ENCODE data around the gene HIVEP3. TPM values are rescaled to one million over a fixed set of nuclear protein-coding genes. Genes with fewer than 3 reads are reported as not detected.

Gene HIVEP3
- total RNA-seq, 4 donors from 2014 or later, result 5.3 to 17.3 (median 9.1) TPM

GRCh38 chr1:41830726-41831125 lies 88.0 kb downstream of the HIVEP3 start:
- WGBS, 2 donors, result 95 to 96% methylated on average over 3 of the region's 3 CpGs
- DNase-seq (ENCODE audit: low spot score in 2 of 2), result no peak
- intact Hi-C loops (cut with DNase I; ENCODE audit: low total_unique reads), result no loop called here
- no peak overlapping the region for H3K4me3 ChIP-seq (ENCODE audit: low read depth, poor library complexity, severe bottlenecking)
- TF ChIP-seq CTCF (IDR thresholded peaks at IDR 0.05) (no peak), POLR2A (IDR thresholded peaks at IDR 0.05) (no peak)

GRCh38 chr1:41827991-41828570 lies 90.6 kb downstream of the HIVEP3 start:
- DNase-seq (ENCODE audit: low spot score in 2 of 2), result no peak
- intact Hi-C loops (cut with DNase I; ENCODE audit: low total_unique reads), result no loop called here

GRCh38 chr1:41823471-41823870 lies 95.3 kb downstream of the HIVEP3 start:
- TF ChIP-seq POLR2A (IDR thresholded peaks at IDR 0.05) (no peak), CTCF (IDR thresholded peaks at IDR 0.05) (no peak)
- intact Hi-C loops (cut with DNase I; ENCODE audit: low total_unique reads), result no loop called here
- no peak overlapping the region for H3K4me3 ChIP-seq (ENCODE audit: low read depth, poor library complexity, severe bottlenecking)
- 26 to 35% methylated on average over 4 of the region's 4 CpGs for WGBS, 2 donors
- no peak for DNase-seq (ENCODE audit: low spot score in 2 of 2)

More at GRCh38 chr1:41827991-41828570, 90.6 kb downstream of the HIVEP3 start:
- TF ChIP-seq POLR2A (IDR thresholded peaks at IDR 0.05), result no peak
- TF ChIP-seq CTCF (IDR thresholded peaks at IDR 0.05), result no peak
- no peak overlapping the region for H3K4me3 ChIP-seq (ENCODE audit: low read depth, poor library complexity, severe bottlenecking)
- WGBS, 2 donors, result 47 to 63% methylated on average over 4 of the region's 4 CpGs

GRCh38 chr1:41822866-41823265 lies 95.9 kb downstream of the HIVEP3 start:
- DNase-seq (ENCODE audit: low spot score in 2 of 2), result no peak
- intact Hi-C loops (cut with DNase I; ENCODE audit: low total_unique reads), result no loop called here
- H3K4me3 ChIP-seq (ENCODE audit: low read depth, poor library complexity, severe bottlenecking), result no peak overlapping the region
- 75 to 80% methylated on average over 3 of the region's 3 CpGs for WGBS, 2 donors
- TF ChIP-seq POLR2A (IDR thresholded peaks at IDR 0.05), result no peak
- no peak for TF ChIP-seq CTCF (IDR thresholded peaks at IDR 0.05)

- no peak for TF ChIP-seq CTCF (IDR thresholded peaks at IDR 0.05)
- no peak for TF ChIP-seq POLR2A (IDR thresholded peaks at IDR 0.05)
- no peak overlapping the region for H3K4me3 ChIP-seq (ENCODE audit: low read depth, poor library complexity, severe bottlenecking)
- WGBS, 2 donors, result 84 to 91% methylated on average over 1 of the region's 1 CpG
- intact Hi-C loops (cut with DNase I; ENCODE audit: low total_unique reads), result no loop called here
- DNase-seq (ENCODE audit: low spot score in 2 of 2), result no peak
Measured at GRCh38 chr1:41819843-41820242, 98.9 kb downstream of the HIVEP3 start.

- no peak for DNase-seq (ENCODE audit: low spot score in 2 of 2)
- H3K4me3 ChIP-seq (ENCODE audit: low read depth, poor library complexity, severe bottlenecking), result no peak overlapping the region
- intact Hi-C loops (cut with DNase I; ENCODE audit: low total_unique reads), result no loop called here
- TF ChIP-seq POLR2A (IDR thresholded peaks at IDR 0.05), result no peak
- no peak for TF ChIP-seq CTCF (IDR thresholded peaks at IDR 0.05)
- WGBS, 2 donors, result 90% methylated on average over 2 of the region's 2 CpGs
Measured at GRCh38 chr1:41819069-41819468, 99.7 kb downstream of the HIVEP3 start.

Data from lower leg skin (tissue), 4 donors.